Stimulated activated CD4-positive, alpha-beta T cell treated with anti-CD3 and anti-CD28 coated beads, Interleukin-2, amount 100 ng/mL, for 48 hours (primary cell): Measurements from ENCODE around the gene CHPF2.
A peak's percentile ranks its signal among the peaks of the same experiment; 100 is the strongest.

Experiments used
- DNase-seq, 2 donors: peaks; one replicate each; pipeline ENCODE4 v3.0.0-alpha.2; 2020

Gene CHPF2

GRCh38 chr7:151271699-151272355 is 39.5 kb downstream of the CHPF2 start:
- no peak for DNase-seq

GRCh38 chr7:151272405-151272804 is 40.1 kb downstream of the CHPF2 start:
- no peak for DNase-seq

- no peak for DNase-seq
Observed at GRCh38 chr7:151272877-151273276, 40.6 kb downstream of the CHPF2 start.

DNA sequence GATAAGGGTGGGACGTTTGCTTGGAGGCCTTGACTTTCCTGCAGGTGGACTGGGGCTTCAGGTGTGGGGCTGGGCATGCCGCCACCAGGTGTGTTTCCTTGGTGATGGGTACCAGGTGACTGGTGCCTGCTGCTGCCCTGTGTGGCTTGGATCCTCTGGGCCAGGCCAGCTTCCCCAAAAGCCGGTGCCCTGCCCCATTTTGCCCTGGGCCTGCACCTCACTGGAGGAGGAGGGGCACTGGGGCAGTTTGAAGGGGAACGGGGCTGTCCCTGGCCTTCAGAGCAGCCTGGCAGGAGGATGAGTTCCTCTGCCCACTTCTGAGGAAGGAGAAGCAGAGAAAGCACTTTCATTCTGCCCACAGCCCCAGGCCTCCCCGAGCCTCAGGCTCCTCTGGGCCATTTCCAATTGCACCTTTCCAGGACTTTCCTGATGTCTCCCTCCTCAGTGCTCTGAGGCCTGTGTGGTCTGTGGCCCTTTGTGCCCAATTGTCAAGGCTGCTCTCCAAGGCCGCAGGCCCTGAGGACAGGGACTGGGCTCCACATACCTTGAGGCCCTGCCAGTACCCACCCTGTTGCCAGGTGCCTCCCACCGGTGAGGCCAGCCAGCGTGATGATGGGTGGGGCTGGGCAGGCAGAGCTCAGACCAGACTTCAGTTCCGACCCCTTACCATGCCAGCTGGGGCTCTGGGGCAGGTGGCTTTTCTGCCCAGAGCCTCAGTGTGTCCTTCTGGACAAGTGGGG is 41.5 kb downstream of the CHPF2 start:
- no peak for DNase-seq

DNA sequence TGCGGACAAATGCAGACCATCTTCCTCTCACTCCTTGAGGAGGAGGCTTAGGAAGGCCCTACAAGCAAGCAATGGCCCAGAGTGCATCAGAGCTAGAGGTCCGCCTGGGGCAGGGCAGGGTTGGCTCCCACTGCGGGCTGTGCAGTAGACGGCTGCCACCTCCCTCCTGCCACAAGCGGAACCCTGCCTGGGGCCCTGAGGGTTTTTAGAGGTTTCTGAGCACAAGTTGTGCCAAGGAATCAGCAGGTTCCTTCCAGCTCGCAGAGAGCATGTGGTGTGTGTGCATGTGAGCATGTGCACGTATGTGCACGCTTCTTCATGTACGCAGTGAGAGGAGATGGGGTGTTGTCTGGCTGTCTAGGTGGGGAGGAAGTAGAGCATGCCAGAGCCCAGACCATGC is 42.1 kb downstream of the CHPF2 start:
- no peak for DNase-seq

GRCh38 chr7:151274936-151275812 is 42.9 kb downstream of the CHPF2 start:
- no peak for DNase-seq

- no peak for DNase-seq
Observed at GRCh38 chr7:151275813-151276577, 43.7 kb downstream of the CHPF2 start.

- peak; percentile 29 to 46 for DNase-seq
Observed at GRCh38 chr7:151276666-151277590, 44.6 kb downstream of the CHPF2 start.

DNA sequence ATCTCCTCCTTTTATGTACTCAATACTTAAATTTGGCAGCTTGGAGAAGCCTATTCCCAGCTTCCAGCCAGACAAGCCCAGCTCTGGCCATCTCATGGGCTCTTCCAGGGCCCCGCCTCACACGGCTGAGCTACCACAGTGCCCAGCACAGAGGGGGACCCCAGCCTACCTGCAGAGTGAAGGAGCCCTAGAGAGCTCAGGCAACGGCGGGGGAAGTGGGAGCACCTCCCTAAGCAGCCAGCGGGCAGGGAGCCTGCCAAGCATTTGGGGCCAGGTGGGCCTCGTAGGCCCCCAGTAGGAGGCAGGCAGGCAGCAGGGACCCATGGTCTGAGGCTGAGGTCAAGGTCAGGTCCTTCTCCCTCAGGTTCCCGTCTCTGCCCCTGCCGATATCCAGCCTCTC is 45.3 kb downstream of the CHPF2 start:
- no peak for DNase-seq

- no peak for DNase-seq
Observed at GRCh38 chr7:151278949-151279348, 46.7 kb downstream of the CHPF2 start.

DNA sequence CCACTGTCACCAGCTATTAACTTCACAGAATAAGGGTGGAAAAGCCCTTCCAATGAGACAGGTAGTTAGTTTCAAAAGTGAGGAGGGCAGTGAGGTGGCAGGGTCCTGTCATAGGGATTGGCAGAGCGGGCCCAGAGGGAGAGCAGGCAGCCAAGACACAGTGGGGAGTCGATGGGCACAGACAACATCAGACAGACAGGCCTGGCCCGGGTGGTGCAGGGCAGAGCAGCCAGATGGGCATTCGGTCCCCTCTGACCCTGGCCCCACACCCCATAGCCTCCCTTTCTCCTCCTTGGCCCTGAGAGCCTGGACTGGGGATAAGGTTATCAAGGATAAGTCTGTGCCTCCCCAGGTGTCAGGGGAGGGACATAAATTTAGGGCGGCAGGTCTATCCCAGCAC is 47.6 kb downstream of the CHPF2 start:
- no peak for DNase-seq

DNA sequence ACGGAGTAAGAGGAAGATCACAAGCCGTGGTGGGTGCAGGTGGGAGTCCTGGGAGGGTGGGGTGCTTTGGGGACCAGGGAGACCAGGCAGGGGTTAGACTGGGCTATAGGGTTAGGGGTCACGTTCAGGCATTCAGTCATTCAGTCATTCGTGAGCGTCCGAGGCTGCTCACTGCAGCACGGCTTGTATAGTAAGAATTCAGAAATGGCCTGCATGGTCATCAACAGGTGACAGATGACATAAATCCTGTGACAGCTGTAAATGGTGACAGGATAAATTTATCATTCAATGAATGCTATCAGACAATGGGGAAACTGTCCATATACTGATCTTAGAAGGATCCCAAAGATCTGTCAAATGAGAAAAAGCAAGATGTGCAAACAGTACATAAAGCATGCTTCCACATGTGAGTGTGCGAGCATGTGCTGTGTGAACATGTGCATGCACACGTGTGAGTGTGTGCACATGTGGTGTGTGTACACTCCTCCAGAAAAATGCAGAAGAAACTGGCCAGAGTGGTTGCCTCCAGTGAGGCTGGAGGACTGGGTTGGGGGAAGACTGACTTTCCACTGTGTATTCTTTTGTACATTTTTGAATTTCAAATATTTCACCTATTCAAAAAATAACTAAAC is 48.2 kb downstream of the CHPF2 start:
- no peak for DNase-seq

GRCh38 chr7:151281686-151282085 is 49.4 kb downstream of the CHPF2 start:
- DNase-seq: no peak

- DNase-seq: no peak
Observed at GRCh38 chr7:151282111-151282510, 49.8 kb downstream of the CHPF2 start.

GRCh38 chr7:151283302-151283701 is 51.0 kb downstream of the CHPF2 start:
- DNase-seq: no peak

DNA sequence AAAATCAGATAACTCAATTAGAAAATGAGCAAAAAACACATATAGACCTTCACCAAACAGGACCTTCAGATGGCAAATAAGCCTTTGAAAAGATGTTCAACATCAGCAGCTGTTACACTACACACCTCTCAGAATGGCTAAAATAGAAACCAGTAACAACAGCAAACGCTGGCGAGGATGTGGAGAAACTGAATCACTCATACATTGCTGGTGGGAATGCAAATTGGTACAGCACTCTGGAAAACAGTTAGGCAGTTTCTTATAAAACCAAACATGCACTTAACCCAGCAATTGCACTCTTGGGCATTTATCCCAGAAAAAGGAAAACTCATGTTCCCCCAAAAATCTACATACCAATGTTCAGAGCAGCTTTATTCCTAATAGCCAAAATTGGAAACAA is 53.9 kb downstream of the CHPF2 start:
- no peak for DNase-seq
